Ishikawa (cell line): ENCODE measurements around the gene IP6K3.

Source experiments
- CEBPB ChIP-seq: IDR thresholded peaks from 2 replicates; pipeline ENCODE4 v1.6.1; 2012
- CREB1 ChIP-seq: IDR thresholded peaks from 2 replicates; pipeline ENCODE4 v1.6.1; 2012; ENCODE audit warnings: low read depth
- EGR1 ChIP-seq: IDR thresholded peaks from 2 replicates; pipeline ENCODE4 v1.6.1; 2012
- EP300 ChIP-seq: IDR thresholded peaks from 2 replicates; pipeline ENCODE4 v1.6.1; 2012; ENCODE audit warnings: borderline replicate concordance
- FOXM1 ChIP-seq: IDR thresholded peaks from 2 replicates; pipeline ENCODE4 v1.6.1; 2012; ENCODE audit warnings: low read depth, borderline replicate concordance
- MAX ChIP-seq: IDR thresholded peaks from 2 replicates; pipeline ENCODE4 v1.6.1; 2012
- NFIC ChIP-seq: IDR thresholded peaks from 2 replicates; pipeline ENCODE4 v1.6.1; 2012
- RAD21 ChIP-seq: IDR thresholded peaks from 2 replicates; pipeline ENCODE4 v1.6.1; 2012; ENCODE audit warnings: low read depth
- REST ChIP-seq: IDR thresholded peaks from 2 replicates; pipeline ENCODE4 v1.6.1; 2012; ENCODE audit warnings: low read depth, mild to moderate bottlenecking
- TAF1 ChIP-seq: IDR thresholded peaks from 2 replicates; pipeline ENCODE4 v1.6.1; 2012; ENCODE audit warnings: low read depth, mild to moderate bottlenecking
- TCF12 ChIP-seq: IDR thresholded peaks from 2 replicates; pipeline ENCODE4 v1.6.1; 2012; ENCODE audit warnings: low read depth
- TEAD4 ChIP-seq: IDR thresholded peaks from 2 replicates; pipeline ENCODE4 v1.6.1; 2012
- USF1 ChIP-seq: IDR thresholded peaks from 2 replicates; pipeline ENCODE4 v1.6.1; 2012
- YY1 ChIP-seq: IDR thresholded peaks from 2 replicates; pipeline ENCODE4 v1.6.1; 2012; ENCODE audit warnings: low read depth
- ZBTB7A ChIP-seq: IDR thresholded peaks from 2 replicates; pipeline ENCODE4 v1.6.1; 2012; ENCODE audit warnings: low read depth

Gene IP6K3

GRCh38 chr6:33742092-33742491, 4.6 kb downstream of the IP6K3 start:
- TF ChIP-seq RAD21 (no peak), TCF12 (no peak), TAF1 (no peak), EP300 (no peak), EGR1 (no peak), TEAD4 (no peak), FOXM1 (no peak), MAX (no peak), ZBTB7A (no peak), NFIC (no peak)

GRCh38 chr6:33740794-33741193, 5.9 kb downstream of the IP6K3 start:
- TF ChIP-seq TEAD4 = no peak
- TF ChIP-seq EP300 = no peak
- no peak for TF ChIP-seq NFIC
- TF ChIP-seq EGR1 = no peak

- no peak for TF ChIP-seq USF1
- TF ChIP-seq NFIC = no peak
- no peak for TF ChIP-seq MAX
- TF ChIP-seq YY1 = no peak
- TF ChIP-seq TAF1 = no peak
- TF ChIP-seq TCF12 = no peak
- no peak for TF ChIP-seq CREB1
- no peak for TF ChIP-seq FOXM1
- no peak for TF ChIP-seq CEBPB
- TF ChIP-seq ZBTB7A = no peak
- TF ChIP-seq EP300 = no peak
- TF ChIP-seq REST = no peak
- no peak for TF ChIP-seq EGR1
- no peak for TF ChIP-seq TEAD4
- TF ChIP-seq RAD21 = no peak
These were observed 6.5 kb downstream of the IP6K3 start for GRCh38 chr6:33740204-33740608.

GRCh38 chr6:33739571-33739970, 7.1 kb downstream of the IP6K3 start:
- TF ChIP-seq NFIC = no peak
- TF ChIP-seq TCF12 = no peak
- no peak for TF ChIP-seq USF1
- TF ChIP-seq REST = no peak
- TF ChIP-seq TEAD4 = no peak
- no peak for TF ChIP-seq MAX
- TF ChIP-seq TAF1 = no peak

GRCh38 chr6:33738879-33739278, 7.8 kb downstream of the IP6K3 start:
- no peak for TF ChIP-seq EGR1
- no peak for TF ChIP-seq YY1
- no peak for TF ChIP-seq TCF12
- no peak for TF ChIP-seq EP300
- no peak for TF ChIP-seq REST
- no peak for TF ChIP-seq RAD21
- TF ChIP-seq TAF1 = no peak
- no peak for TF ChIP-seq CEBPB
- no peak for TF ChIP-seq NFIC
- TF ChIP-seq MAX = no peak
- TF ChIP-seq USF1 = no peak
- no peak for TF ChIP-seq FOXM1
- TF ChIP-seq CREB1 = no peak
- TF ChIP-seq TEAD4 = no peak
- no peak for TF ChIP-seq ZBTB7A
